RWPE1 (cell line): ENCODE results near the gene LGR6.

ENCODE experiments used
- CTCF ChIA-PET: fragments of 350-600 bp; sonication (Branson Sonifier 250); formaldehyde crosslinking; extraction: SDS; loops from one replicate; lab custom pipeline; 2021; lab: Yijun Ruan, JAX
- POLR2A ChIA-PET: fragments of 400-600 bp; formaldehyde crosslinking; extraction: SDS; loops from one replicate; lab custom pipeline; 2020; ENCODE audit warnings: antibody characterized with exemption; ENCODE audit not compliant: low non-redundant PET; lab: Yijun Ruan, JAX
- DNase-seq: peaks from one replicate; pipeline ENCODE4 v3.0.0; 2012; ENCODE audit warnings: low spot score
- H3K27ac ChIP-seq: fragments of 450-650 bp; 2 replicates; pipeline ENCODE4 v1.5.1; 2017
- CTCF ChIP-seq: fragments of 450-650 bp; conservative IDR thresholded peaks from 2 replicates; pipeline ENCODE4 v1.5.1; 2017; ENCODE audit warnings: low read depth, mild to moderate bottlenecking

Gene LGR6

GRCh38 chr1:202263628-202264027 lies 70.0 kb downstream of the LGR6 start:
- ChIA-PET POLR2A (no interaction called here), CTCF (interaction anchor here (1.9 kb wide), 1 partner anchor 11 kb away, joined by 11 read pairs; no protein-coding TSS in a partner anchor)
- no peak for TF ChIP-seq CTCF
- DNase-seq: no peak
- H3K27ac ChIP-seq: no peak overlapping the region

GRCh38 chr1:202264300-202264699 lies 70.7 kb downstream of the LGR6 start:
- no peak for DNase-seq
- ChIA-PET CTCF (interaction anchor here (0.6 to 1.9 kb wide), 3 partner anchors 10 to 469 kb away, joined by 3 to 11 read pairs (median 3); no protein-coding TSS in a partner anchor), POLR2A (no interaction called here)
- no peak for TF ChIP-seq CTCF
- H3K27ac ChIP-seq: no peak overlapping the region

GRCh38 chr1:202264726-202265125 lies 71.1 kb downstream of the LGR6 start:
- ChIA-PET CTCF (interaction anchor here (0.6 to 1.9 kb wide), 3 partner anchors 10 to 470 kb away, joined by 3 to 11 read pairs (median 3); no protein-coding TSS in a partner anchor), POLR2A (no interaction called here)
- DNase-seq: no peak
- TF ChIP-seq CTCF: no peak
- H3K27ac ChIP-seq: no peak overlapping the region

GRCh38 chr1:202266061-202266765 lies 72.6 kb downstream of the LGR6 start:
- no peak for DNase-seq
- POLR2A ChIA-PET: interaction anchor here (0.6 kb wide), 1 partner anchor 66 kb away, joined by 3 read pairs; no protein-coding TSS in a partner anchor
- H3K27ac ChIP-seq: no peak overlapping the region
- CTCF ChIA-PET: interaction anchor here (0.6 to 1.4 kb wide), 6 partner anchors 15 to 748 kb away, joined by 3 to 7 read pairs (median 4); partner anchors contain the start of gene LGR6
- TF ChIP-seq CTCF: no peak

- ChIA-PET POLR2A (no interaction called here), CTCF (interaction anchor here (0.6 to 1.4 kb wide), 5 partner anchors 17 to 1257 kb away, joined by 3 to 7 read pairs (median 3); no protein-coding TSS in a partner anchor)
- no peak for TF ChIP-seq CTCF
- no peak for DNase-seq
- no peak overlapping the region for H3K27ac ChIP-seq
Observed at GRCh38 chr1:202268032-202268431, 74.4 kb downstream of the LGR6 start.

- no peak for TF ChIP-seq CTCF
- POLR2A ChIA-PET: no interaction called here
- DNase-seq: no peak
- CTCF ChIA-PET: interaction anchor here (1.1 to 1.7 kb wide), 3 partner anchors 47 to 79 kb away, joined by 3 to 5 read pairs (median 4); partner anchors contain the start of gene LGR6
- no peak overlapping the region for H3K27ac ChIP-seq
Observed at GRCh38 chr1:202268817-202269216, 75.2 kb downstream of the LGR6 start.
